OCI-LY7 (cell line): Measurements from ENCODE around the gene EZH1.
"Not testable (repeated sequence)": the region's sequence is repeated elsewhere in the genome, so short reads cannot be mapped to it uniquely, and the experiment has no call there.

ENCODE experiments used
- CTCF ChIP-seq: fragments of 200-600 bp; sonication (generic); conservative IDR thresholded peaks from 2 replicates; pipeline ENCODE4 v1.5.1; 2014; ENCODE audit warnings: mild to moderate bottlenecking, antibody characterized with exemption, low read length, moderate library complexity, mixed read lengths
- EZH2phosphoT487 ChIP-seq: fragments of 200-600 bp; sonication (generic); IDR thresholded peaks from 2 replicates; pipeline ENCODE4 v1.6.1; 2018; ENCODE audit warnings: low read depth, borderline replicate concordance, mild to moderate bottlenecking, mixed run types, antibody characterized with exemption, low read length, moderate library complexity, mixed read lengths

GRCh38 chr17:42742916-42743315 lies 1.9 kb downstream of the EZH1 start:
- TF ChIP-seq CTCF, EZH2phosphoT487: not testable (repeated sequence)
